Suppressor macrophage treated with lipopolysaccharide for 4 hours (primary cell): Measurements from ENCODE around the gene CX3CR1.

Experiments
- DNase-seq: peaks from one replicate; pipeline ENCODE4 v3.0.0-alpha.2; 2020

CX3CR1 gene

GRCh38 chr3:39290255-39290654 lies 10.4 kb upstream of the CX3CR1 start:
- peak; percentile 58 for DNase-seq

GRCh38 chr3:39289107-39289506 lies 9.3 kb upstream of the CX3CR1 start:
- no peak for DNase-seq

- peak; percentile 82 for DNase-seq
Measured at GRCh38 chr3:39288300-39288808, 8.5 kb upstream of the CX3CR1 start.

- peak; percentile 35 for DNase-seq
Measured at GRCh38 chr3:39287216-39288164, 7.7 kb upstream of the CX3CR1 start.

GRCh38 chr3:39286771-39287170 lies 6.9 kb upstream of the CX3CR1 start:
- no peak for DNase-seq

- no peak for DNase-seq
Measured at GRCh38 chr3:39285332-39285731, 5.5 kb upstream of the CX3CR1 start.

GRCh38 chr3:39284457-39284881 lies 4.6 kb upstream of the CX3CR1 start:
- peak; percentile 47 for DNase-seq

- no peak for DNase-seq
Measured at GRCh38 chr3:39282057-39282456, 2.2 kb upstream of the CX3CR1 start.

- peak; percentile 30 for DNase-seq
Measured at GRCh38 chr3:39281533-39281932, 1.7 kb upstream of the CX3CR1 start.

GRCh38 chr3:39280571-39280970 lies 735 bp upstream of the CX3CR1 start:
- DNase-seq: no peak

- DNase-seq: no peak
Measured at GRCh38 chr3:39278616-39278935, 1.3 kb downstream of the CX3CR1 start.

GRCh38 chr3:39277893-39278615 lies 1.8 kb downstream of the CX3CR1 start:
- no peak for DNase-seq

GRCh38 chr3:39276746-39277145 lies 3.1 kb downstream of the CX3CR1 start:
- peak; percentile 29 for DNase-seq

- no peak for DNase-seq
Measured at GRCh38 chr3:39275963-39276593, 3.8 kb downstream of the CX3CR1 start.

GRCh38 chr3:39275052-39275451 lies 4.8 kb downstream of the CX3CR1 start:
- no peak for DNase-seq

GRCh38 chr3:39273119-39273518 lies 6.7 kb downstream of the CX3CR1 start:
- no peak for DNase-seq

GRCh38 chr3:39272191-39272590 lies 7.6 kb downstream of the CX3CR1 start:
- peak; percentile 77 for DNase-seq

GRCh38 chr3:39271363-39271914 lies 8.4 kb downstream of the CX3CR1 start:
- DNase-seq: no peak

GRCh38 chr3:39269528-39269927 lies 10.3 kb downstream of the CX3CR1 start:
- no peak for DNase-seq

- no peak for DNase-seq
Measured at GRCh38 chr3:39268549-39268900, 11.3 kb downstream of the CX3CR1 start.

- DNase-seq: peak; percentile 68
Measured at GRCh38 chr3:39267631-39268548, 11.9 kb downstream of the CX3CR1 start.

- DNase-seq: no peak
Measured at GRCh38 chr3:39264053-39264452, 15.8 kb downstream of the CX3CR1 start.
